GM19240 (cell line): Measurements from ENCODE around the gene CEP72.
"Not testable (repeated sequence)": the region's sequence is repeated elsewhere in the genome, so short reads cannot be mapped to it uniquely, and the experiment has no call there.

ENCODE experiments used
- DNase-seq: peaks from one replicate; pipeline ENCODE4 v3.0.0; 2011; ENCODE audit warnings: low spot score; ENCODE audit not compliant: insufficient read length

Gene CEP72

GRCh38 chr5:617896-618295, 5.8 kb downstream of the CEP72 start:
- no peak for DNase-seq

GRCh38 chr5:618450-618849, 6.3 kb downstream of the CEP72 start:
- DNase-seq = no peak

GRCh38 chr5:619444-619843, 7.3 kb downstream of the CEP72 start:
- DNase-seq = no peak

- no peak for DNase-seq
Measured at GRCh38 chr5:620152-620551, 8.0 kb downstream of the CEP72 start.

- DNase-seq = no peak
Measured at GRCh38 chr5:620586-621180, 8.5 kb downstream of the CEP72 start.

- DNase-seq = no peak
Measured at GRCh38 chr5:621341-621761, 9.2 kb downstream of the CEP72 start.

GRCh38 chr5:622359-622758, 10.2 kb downstream of the CEP72 start:
- DNase-seq = no peak

- no peak for DNase-seq
Measured at GRCh38 chr5:622946-623522, 10.9 kb downstream of the CEP72 start.

- DNase-seq = no peak
Measured at GRCh38 chr5:623531-623930, 11.4 kb downstream of the CEP72 start.

GRCh38 chr5:624118-624950, 12.2 kb downstream of the CEP72 start:
- DNase-seq = no peak

- DNase-seq = no peak
Measured at GRCh38 chr5:624951-625230, 12.8 kb downstream of the CEP72 start.

GRCh38 chr5:625516-625915, 13.4 kb downstream of the CEP72 start:
- DNase-seq = no peak

GRCh38 chr5:626850-627249, 14.7 kb downstream of the CEP72 start:
- no peak for DNase-seq

- no peak for DNase-seq
Measured at GRCh38 chr5:627840-628239, 15.7 kb downstream of the CEP72 start.

- DNase-seq = not testable (repeated sequence)
Measured at GRCh38 chr5:628351-629205, 16.4 kb downstream of the CEP72 start.

- DNase-seq = no peak
Measured at GRCh38 chr5:633501-633955, 21.4 kb downstream of the CEP72 start.

GRCh38 chr5:634191-634590, 22.1 kb downstream of the CEP72 start:
- no peak for DNase-seq

GRCh38 chr5:635306-636055, 23.3 kb downstream of the CEP72 start:
- DNase-seq = no peak

- DNase-seq = no peak
Measured at GRCh38 chr5:636951-637350, 24.8 kb downstream of the CEP72 start.

GRCh38 chr5:637581-638450, 25.7 kb downstream of the CEP72 start:
- DNase-seq = no peak
